Transverse colon (tissue), 3 donors: ENCODE data around the gene TADA2B.

Experiments
- EP300 ChIP-seq: sonication (generic); formaldehyde crosslinking; IDR thresholded peaks from one replicate; pipeline ENCODE4 v1.6.1; 2017; ENCODE audit warnings: antibody characterized with exemption, low read depth
- TF ChIP-seq, protein P1 (sequence below), 5 experiments: fragments of 200-600 bp in 3 of 5; fragments of 450-650 bp in 2 of 5; sonication (generic) in 3 of 5; IDR thresholded peaks; 1 replicate in 2 of 5; 2 replicates in 3 of 5; pipeline ENCODE4 v1.5.1; 2016 to 2017; ENCODE audit warnings: antibody characterized with exemption in 5 of 5, inconsistent platforms in 3 of 5, mild to moderate bottlenecking in 2 of 5, moderate library complexity in 1 of 5

DNA sequence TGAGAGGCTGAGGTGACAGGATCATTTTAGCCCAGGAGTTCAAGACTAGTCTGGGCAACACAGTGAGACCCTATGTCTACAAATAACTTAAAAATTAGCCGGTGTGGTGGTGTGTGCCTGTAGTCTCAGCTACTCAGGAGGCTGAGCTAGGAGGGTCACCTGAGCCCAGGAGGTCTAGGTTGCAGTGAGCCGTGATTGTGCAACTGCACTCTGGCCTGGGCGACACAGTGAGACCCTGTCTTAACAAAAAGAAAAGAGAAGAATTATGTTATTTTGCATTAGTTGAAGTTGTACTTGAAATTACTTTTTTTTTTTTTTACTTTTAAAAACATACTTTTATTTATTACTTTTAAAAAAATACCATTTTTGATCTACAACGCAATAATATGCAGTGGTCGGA, 21.8 kb upstream of the TADA2B start:
- TF ChIP-seq, protein P1, sequence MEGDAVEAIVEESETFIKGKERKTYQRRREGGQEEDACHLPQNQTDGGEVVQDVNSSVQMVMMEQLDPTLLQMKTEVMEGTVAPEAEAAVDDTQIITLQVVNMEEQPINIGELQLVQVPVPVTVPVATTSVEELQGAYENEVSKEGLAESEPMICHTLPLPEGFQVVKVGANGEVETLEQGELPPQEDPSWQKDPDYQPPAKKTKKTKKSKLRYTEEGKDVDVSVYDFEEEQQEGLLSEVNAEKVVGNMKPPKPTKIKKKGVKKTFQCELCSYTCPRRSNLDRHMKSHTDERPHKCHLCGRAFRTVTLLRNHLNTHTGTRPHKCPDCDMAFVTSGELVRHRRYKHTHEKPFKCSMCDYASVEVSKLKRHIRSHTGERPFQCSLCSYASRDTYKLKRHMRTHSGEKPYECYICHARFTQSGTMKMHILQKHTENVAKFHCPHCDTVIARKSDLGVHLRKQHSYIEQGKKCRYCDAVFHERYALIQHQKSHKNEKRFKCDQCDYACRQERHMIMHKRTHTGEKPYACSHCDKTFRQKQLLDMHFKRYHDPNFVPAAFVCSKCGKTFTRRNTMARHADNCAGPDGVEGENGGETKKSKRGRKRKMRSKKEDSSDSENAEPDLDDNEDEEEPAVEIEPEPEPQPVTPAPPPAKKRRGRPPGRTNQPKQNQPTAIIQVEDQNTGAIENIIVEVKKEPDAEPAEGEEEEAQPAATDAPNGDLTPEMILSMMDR (IDR thresholded peaks at IDR 0.05): no peak
- no peak for TF ChIP-seq EP300
